ENCODE data around the gene SEC22C.
"Not testable (repeated sequence)": the region's sequence is repeated elsewhere in the genome, so short reads cannot be mapped to it uniquely, and the experiment has no call there.

The SEC22C gene

DNA sequence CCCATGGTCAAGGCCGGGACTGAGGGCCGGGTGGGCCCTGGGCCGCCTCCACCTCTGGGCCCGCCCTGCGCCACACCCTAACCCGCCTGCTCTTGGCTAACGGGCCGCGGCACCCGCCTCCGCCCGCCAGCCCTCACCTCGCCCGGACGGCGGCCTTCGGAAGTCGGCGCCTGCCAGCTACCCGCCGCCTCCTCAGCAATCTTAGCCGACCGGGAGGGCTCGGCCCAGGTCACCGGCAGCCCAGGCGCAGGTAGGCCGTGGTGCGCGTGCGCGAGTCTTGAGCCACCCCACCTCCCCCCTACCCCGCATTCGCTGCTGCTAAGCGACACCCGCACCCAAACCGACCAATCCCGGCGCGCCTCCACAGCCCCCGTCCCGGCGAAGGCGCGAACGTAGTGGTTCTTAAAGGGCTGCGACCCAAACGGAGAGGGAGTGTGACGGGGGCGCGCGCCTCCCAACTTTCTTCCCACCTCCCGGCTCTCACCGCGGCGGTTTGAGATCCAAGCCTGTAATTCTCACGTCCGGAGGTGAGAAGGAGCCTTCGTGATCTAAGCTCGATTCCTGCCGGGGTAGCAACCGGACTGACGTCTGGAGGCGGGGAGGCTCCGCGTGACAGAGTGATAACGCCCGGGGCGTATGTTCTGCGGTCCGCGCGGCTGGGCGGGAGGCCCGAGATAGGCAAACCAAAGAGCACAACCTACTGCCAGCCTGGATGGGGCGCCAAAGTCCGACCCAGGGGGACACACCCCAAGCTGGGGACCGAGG, at the start of gene SEC22C:
TSS of gene SEC22C (minus strand) at position 259 of the 765 bp plus-strand sequence. CDS start 12,921 bp downstream, outside the sequence.
- peak; percentile 96 for DNase-seq

DNA sequence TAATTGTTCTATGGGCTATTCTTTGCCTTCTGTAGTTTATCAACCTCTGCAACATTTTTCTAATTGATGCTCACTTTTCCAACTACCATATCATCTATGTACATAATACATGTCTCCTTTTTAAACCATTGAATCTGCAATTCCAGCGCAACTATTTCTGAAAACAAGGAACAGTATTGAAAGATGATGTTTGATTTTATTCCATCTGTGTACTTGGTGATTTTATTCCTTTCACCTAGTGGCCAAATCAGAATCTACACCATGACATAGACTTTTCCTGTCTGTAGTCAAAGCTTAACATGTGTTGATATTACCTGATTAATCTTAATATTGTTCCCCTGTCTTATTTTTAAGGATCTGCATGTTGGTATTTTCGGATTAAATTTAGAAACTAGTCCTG, 31.7 kb upstream of the SEC22C start:
- no peak for DNase-seq

DNA sequence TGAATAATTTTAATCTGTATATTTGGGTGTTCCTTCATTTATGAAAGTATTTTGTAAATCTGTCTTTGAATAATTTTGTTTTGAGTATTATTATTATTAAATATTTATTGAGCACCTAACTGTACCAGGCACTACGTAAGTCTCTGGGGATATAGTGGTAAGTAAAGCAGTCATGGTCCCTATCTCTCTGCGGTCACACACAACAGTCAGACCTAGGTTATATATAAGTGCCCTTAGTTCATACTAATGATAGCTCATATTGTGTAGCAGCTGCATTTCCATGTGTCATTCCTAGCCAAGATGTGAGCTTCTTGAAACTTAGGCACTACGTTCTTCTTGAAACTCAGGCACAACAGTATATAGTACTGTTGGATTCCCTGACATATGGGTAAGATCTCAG, 31.2 kb upstream of the SEC22C start:
- no peak for DNase-seq

DNA sequence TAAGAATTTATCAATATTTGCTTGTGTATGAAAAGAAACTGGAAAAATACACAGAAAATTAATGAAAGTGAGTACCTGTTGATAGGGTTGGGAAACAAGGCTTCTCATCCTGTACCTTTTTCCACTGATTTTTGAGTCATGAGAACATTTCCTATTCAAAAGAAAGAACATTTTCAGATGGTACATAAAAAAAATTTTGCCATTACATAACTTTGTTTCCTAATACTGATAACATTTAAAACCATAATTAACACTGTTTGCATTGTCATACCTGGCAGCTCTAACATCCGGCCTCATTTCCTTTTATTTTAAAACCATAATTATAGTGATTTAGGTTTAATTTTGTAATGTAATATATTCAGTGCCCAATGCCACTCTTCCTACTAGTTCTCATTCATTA, 30.4 kb upstream of the SEC22C start:
- DNase-seq, result no peak

DNA sequence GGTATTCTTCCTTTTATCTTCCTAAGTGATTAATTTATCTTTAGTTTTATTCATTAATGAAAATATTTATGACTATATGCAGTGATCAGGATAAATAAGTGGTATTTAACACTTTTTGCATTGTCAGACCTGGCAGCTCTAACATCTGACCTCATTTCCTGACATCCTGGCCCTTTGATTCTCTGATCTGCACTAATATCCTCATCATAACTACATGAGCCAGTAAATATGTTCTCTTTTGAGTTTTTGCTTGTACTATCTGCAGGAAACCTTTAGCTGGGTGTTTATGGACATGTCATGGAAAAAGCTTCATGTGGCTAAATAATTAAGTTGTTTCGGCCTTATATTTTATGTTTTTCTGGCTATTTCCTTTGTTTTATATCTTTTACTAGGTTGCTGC, 29.2 kb upstream of the SEC22C start:
- DNase-seq, result no peak

DNA sequence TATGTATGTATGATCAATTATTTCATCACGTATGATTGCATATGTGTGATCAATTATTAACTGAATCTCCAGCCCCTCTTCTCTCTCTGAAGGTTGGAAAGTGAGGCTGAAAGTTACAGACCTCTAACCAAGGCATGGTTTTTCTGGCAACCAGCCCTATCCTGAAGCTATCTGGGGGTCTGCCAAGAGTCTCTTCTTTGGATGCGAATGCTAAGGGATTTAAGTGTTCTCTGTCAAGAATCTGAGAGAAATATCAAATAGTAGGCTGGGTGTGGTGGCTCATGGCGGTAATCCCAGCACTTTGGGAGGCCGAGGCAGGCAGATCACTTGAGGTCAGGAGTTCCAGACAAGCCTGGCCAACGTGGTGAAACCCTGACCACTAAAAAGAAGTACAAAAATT, 26.8 kb upstream of the SEC22C start:
- no peak for DNase-seq

- no peak for DNase-seq
These were observed 23.9 kb upstream of the SEC22C start for GRCh38 chr3:42605546-42606173.

- no peak for DNase-seq
These were observed 21.2 kb upstream of the SEC22C start for GRCh38 chr3:42602961-42603360.

DNA sequence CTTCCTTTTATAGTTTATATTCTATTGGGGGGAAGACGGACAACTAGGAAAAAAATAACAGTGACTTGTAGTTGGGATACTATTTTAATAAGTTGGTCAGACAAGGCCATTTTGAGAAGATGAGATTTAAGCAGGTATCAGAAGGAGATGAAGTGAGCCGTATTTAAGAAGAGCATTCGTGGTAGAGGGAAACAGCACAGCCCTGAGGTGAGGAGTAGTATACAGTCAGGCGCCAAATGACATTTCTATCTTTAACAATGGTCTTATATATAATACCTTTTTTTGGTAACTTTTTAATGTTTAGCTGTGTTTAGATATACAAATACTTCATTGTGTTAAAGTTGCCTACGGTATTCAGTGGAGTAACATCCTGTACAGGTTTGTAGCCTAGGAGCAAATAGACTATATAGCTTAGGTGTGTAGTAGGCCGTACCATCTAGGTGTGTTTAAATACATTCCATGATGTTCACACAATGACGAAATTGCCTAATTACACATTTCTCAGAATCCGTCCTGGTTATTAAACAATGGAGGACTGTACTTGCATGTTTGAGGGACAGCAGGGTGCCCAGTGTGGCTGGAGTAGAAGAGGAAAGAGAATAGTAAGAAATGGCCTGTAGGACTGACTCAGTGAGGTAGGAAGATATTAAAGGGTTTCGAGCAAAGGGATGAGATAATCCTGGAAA, 20.3 kb upstream of the SEC22C start:
- no peak for DNase-seq

- peak; percentile 78 for DNase-seq
These were observed 19.4 kb upstream of the SEC22C start for GRCh38 chr3:42600958-42601675.

GRCh38 chr3:42600111-42600957, 18.6 kb upstream of the SEC22C start, which contains the start of gene NKTR:
Gene NKTR (plus strand): TSS chr3:42600686. CDS start chr3:42601007, 321 bp downstream.
- peak; percentile 98 for DNase-seq

GRCh38 chr3:42597098-42597497, 15.3 kb upstream of the SEC22C start:
- DNase-seq, result not testable (repeated sequence)

GRCh38 chr3:42595682-42596081, 13.9 kb upstream of the SEC22C start:
- DNase-seq, result no peak

GRCh38 chr3:42593635-42594034, 11.9 kb upstream of the SEC22C start:
- DNase-seq, result no peak

DNA sequence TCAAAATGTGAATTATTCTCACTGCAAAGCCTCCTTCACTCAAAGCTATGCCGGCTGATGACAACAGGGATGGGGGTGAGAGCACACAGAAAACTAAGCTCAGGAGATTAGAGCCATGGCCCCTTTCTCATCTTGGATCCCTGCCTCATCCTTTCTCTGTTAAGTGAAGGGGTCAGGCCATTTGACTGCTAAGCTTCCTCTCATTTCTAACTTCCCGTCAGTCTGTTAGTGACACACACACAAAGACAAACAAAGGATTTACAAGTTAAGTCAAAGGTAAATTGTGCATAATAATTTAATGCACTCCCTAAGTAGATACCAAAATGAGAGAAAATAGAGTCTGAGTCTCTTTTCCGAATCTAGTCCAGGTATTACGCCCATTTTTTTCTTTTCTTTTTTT, 10.0 kb upstream of the SEC22C start:
- no peak for DNase-seq

DNA sequence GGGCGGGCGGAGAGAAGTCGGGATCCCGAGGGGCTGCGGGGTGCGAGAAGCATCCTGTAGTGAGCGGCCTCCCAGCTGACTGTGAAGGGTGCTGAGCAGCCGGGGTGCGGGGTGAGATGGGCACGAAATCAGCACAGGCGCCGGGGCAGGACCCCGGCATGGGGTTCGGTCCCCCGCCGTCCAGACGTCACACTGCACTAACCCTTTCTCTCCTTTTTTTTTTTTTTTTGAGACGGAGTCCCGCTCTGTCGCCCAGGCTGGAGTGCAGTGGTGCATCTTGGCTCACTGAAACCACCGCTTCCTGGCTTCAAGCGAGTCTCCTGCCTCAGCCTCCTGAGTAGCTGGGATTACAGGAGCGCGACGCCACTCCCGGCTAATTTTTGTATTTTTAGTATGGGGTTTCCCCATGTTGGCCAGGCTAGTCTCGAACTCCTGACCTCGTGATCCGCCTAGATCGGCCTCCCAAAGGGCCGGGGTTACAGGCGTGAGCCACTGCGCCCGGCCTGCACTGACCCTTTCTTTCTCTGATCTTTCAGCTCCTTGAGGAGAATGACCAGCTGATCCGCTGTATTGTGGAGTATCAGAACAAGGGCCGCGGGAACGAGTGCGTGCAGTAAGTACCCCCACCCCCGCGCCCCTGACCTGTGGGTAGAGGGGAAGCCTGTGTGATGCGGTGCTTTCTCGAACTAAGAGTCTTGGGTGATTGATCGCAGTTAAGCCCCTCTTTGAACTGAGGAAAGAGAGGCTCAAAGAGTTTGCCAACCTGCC, 9.4 kb upstream of the SEC22C start:
- DNase-seq, result no peak

- DNase-seq, result no peak
These were observed 7.8 kb upstream of the SEC22C start for GRCh38 chr3:42589382-42590109.

DNA sequence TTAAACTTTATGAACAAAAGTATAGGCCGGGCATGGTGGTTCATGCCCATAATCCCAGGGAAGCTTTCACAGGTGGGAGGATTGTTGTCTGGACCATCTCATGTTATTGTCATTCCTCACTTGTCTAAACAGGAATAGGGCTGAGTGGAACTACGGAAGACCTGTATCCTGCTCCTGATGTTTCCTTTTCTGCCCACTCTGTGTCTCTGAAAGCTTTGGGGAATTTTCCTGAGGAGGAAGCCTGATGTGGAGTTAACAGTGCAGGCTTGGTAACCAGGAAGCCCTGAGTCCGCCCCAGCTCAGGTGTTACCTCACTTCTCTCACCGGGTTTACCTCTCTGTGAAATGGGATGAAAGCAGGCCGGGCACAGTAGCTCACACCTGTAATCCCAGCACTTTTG, 6.9 kb upstream of the SEC22C start:
- no peak for DNase-seq

- no peak for DNase-seq
These were observed 805 bp upstream of the SEC22C start for GRCh38 chr3:42582474-42583070.

DNA sequence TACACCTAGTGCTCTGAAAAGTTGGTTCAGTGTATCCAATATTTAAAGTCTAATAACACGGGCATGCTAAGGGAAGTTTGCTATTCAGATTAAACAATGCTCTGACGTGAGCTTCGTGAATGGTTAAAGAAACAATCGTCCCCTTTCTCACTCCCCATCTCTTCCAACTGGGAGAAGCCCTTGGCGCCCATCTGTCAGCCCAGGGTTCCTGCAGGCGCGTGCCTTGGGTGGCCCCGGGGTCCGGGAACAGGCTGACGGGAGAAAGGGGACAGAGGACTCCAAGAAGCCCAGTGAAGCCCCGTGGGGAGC, 413 bp downstream of the SEC22C start:
- no peak for DNase-seq

Data from femur (tissue), 1 donor.